Measurements from ENCODE around the gene NHLH1.

The NHLH1 gene

DNA sequence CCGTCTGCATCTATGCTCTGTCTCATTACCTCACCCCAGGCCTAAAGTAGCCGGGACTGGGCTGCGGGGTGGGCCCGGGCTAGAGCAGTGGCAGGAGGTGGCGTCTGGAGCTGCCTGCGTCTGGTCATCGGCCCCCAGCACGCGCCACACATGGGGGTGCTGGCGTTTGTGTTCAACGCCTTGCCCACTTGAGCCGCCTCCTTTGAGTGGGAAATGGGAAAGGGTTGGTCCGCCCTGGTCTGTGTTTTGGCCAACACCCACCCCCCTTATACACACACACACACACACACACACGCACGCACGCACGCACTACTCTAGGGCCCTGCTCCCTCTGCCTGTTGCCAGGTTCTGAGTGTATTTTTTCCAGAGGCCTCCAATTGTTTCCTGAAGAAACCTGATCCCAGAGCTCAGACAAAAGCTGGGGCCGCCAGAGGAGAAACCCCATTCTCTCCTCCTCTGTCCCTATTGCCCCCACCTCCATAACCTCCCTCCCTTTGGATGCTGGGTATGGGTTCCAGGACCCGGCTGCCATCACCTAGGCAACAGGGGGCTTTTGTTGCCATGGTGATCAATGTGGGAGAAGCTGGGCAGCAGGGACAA lies 43.6 kb downstream of the NHLH1 start:
- DNase-seq = peak in 10 of 56 donors; percentile 9 to 54 (median 28)

DNA sequence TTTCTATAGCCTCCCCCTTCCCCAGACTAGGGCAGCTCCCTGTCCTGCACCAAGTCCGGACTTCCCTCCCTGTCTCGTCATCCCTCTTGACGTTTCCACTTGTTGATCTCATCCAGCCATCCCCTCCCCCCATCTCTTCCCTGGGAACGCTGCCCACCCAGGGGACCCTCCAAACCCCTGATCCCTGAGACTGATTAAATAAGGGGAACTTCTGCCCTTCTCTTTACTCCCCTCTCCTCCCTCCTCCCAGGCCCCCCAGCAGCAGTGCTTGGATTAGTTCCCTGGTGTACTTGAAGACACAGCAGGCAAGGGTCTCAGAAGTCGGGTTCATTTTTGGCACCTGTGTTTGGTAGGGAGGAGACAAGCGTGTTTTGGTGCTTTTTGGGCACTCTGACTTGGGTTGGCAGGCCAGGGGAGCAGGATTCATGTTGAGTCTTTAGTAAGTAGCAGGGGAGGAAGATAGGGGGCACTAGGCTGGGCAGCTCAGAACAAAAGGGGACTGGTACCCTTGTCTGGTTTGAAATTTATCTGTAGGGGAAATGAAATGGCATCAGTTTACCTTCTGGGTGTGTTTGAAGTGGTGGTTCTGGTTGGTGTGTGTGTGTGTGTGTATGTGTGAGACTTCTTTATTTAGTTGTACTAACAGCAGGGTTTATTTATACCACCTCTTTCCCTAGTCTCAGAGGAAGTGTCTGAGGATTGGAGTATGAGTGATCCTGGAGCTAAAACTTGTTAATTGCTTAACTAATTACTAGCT lies 44.6 kb downstream of the NHLH1 start:
- DNase-seq = peak in 2 of 56 donors; percentile 8 to 33

DNA sequence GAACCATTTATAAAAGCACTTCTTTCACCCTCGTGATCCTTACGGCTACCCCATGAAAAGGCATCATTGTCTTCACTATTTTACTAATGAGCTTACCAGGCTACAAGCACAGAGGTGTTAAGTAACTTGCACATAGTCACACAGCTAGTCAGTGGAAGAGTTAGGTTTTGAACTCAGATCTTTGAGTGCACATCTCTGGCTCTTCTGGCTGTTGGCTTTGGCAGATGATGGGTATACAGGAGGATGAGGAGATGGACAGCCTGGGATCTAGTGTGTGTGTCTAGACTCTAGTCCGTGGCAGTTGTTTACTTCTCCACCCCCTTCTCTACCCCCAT lies 45.1 kb downstream of the NHLH1 start:
- DNase-seq = no peak

DNA sequence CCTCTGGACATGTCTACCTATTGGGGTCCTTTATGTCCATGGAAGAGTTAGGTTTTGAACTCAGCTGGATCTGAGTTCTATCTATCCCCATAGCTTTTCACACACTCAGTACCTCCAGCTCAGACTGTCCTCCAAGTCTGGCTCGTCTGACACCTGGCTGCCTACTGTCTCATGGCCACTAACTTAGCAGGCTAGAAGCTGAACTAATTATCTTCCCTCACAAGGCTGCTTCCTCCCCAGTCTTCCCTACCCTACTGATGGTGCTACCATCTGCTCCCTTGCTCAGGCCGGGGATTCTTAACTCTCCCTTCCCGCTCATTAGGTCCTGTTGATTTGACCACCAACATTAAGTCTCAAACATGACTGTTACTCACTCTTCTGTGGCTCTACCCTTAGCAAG lies 46.8 kb downstream of the NHLH1 start:
- DNase-seq = no peak

DNA sequence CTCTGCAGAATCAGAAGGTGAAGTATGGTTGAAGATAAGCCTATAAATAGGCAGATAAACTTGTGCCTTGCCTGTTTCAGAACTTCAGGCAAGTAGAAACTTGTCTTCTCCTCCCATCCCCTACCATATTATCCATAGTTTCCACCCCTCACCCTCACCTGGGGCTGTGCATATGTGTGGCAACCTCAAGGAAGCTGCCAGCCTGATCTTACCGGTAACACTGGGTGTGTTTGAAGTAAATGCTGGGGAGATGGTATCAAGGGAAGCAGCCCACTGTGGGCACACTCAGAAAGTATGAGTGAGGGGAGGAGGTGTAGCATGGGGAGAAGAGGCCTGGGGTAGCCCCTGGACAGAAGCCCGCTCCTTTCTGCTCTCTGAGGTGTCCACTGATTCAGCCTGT lies 48.0 kb downstream of the NHLH1 start:
- DNase-seq = no peak

DNA sequence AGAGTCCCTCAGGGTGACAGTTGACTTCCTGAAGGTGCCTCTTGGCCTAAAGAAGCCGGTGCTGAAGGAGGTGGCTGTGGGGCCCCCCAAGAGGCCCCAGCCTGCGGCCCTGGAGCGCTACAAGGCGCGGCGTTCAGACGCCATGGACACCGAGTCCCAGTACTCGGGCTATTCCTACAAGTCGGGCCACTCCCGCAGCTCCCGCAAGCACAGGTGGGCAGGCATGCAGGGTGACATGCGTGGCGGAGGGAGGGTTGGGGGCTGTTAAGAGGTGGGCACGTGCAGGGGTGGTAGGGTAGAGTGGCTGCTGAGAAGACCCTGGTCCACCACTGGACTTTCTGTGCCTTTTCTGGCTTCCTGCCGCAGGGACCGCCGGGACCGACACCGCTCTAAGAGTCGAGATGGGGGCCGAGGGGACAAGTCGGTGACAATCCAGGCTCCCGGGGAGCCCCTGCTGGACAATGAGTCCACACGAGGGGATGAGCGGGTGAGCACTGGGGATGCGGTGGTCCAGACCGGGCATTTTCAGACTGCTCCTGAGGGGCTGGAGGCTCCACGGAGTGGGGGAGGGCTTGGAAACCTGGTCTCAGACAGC lies 48.9 kb downstream of the NHLH1 start:
- no peak for DNase-seq

DNA sequence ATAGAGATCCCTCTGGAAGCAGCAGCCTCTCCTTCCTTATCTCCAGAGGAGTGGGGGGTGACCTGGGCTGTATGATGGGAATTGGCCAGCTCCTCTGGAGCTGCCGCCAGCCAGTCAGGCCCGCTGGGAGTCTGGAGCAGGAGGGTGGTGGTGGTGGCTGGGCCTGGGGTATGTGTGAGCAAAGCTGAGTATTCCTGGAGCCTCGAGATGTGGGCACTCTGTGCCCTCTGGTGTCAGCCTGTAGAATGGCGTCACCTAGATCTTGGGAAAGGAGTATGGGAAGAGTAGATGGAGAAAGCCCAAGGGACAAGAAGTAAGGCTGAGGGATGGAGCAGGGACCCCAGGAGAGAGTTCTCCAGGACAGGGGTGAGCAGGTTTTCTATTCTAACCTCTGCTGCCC lies 49.5 kb downstream of the NHLH1 start:
- DNase-seq = peak in 2 of 56 donors; percentile 13 to 16

DNA sequence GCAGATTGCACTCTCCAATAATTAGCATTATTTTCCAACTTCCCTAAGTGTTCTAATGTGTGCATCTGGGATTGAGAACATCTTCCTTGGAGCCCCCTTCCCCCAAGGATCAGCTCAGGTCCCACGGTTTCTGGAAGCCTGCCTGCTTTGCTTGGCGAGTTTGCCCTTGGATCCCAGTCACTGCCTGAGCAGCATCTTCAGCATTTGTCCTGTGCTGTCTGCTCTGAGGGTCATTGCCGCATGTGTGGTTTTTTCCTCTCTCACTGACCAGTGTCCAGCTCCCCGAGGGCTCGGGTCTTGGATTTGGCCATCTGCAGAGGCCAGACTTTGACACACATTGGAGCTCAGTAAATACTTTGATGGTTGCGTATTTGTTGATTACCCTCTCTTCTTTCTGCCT lies 51.6 kb downstream of the NHLH1 start:
- DNase-seq = no peak

DNA sequence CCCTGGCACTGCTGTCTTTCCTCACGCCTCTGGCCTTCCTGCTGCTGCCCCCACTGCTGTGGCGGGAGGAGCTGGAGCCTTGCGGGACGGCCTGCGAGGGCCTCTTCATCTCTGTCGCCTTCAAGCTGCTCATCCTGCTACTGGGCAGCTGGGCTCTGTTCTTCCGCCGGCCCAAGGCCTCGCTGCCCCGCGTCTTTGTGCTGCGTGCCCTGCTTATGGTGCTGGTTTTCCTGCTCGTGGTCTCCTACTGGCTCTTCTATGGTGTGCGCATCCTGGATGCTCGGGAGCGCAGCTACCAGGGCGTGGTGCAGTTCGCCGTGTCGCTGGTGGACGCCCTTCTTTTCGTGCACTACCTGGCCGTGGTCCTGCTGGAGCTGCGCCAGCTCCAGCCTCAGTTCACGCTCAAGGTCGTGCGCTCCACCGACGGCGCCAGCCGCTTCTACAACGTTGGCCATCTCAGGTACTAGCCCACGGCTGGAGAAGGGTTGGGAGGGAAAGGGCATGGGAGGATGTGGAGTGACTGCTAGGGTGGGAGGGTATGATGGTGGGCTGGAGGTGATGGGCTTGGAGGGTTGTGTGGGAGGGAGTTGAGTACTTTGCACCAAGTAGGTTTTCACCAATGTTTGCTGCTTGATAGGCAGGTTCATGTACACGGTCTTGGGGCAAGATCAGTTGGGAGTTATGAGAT lies 52.4 kb downstream of the NHLH1 start:
- no peak for DNase-seq

DNA sequence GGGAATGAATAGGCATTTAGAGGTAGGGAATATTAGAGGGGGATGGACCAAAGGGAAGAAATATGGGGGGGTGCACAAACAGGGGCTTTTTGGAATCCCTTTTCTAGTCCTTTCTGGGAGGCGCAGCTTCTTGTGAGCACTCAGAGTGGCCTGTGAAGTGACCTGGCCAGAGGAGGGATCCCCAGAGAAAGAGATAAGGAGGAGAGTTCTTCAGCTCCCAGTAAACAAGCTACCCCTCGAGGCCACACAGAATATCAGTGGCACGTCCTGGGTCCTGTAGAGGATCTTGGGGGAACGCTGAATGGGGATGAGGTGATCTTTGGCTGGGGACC lies 52.9 kb downstream of the NHLH1 start:
- DNase-seq = no peak

DNA sequence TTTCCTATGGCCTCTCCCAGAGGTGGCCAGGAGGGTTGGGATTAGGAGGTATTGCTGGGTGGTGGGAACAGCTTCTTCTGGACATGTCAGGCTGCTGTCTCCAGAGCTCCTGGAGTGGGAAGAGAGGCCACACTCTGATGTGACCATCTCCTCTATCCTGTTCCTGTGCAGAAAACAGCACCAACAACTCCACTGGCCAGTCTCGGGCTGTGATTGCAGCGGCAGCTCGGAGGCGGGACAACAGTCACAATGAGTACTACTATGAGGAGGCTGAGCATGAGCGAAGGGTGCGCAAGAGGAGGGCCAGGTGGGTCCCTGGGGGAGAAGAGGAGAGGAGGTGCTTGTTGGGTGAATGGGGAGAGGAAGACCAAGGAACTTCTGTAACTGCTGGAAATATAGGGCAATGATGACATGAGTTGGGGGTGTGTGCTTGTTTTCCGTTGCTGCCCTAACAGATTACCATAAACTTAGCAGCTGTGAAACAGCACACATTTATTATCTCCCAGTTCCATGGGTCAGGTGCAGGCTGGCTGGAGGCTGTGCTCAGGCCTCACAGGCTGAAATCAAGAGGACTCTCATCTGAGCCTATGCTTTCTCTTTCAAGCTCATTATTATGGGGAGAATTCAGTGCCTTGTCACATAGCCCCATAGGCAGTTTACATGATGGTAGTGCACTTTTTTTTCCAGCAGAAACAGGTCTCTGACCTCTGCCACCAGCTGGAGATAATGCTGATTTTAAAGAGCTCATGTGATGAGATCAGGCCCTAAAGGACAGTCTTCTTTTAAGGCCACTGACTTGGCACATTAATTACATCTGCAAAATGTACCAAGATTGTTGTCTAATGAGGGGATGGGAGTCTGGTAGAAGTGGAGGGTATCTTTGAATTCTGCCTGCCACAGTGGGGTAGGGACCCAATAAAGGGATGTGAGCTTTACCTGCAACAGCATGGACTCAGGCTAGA lies 54.3 kb downstream of the NHLH1 start:
- no peak for DNase-seq

DNA sequence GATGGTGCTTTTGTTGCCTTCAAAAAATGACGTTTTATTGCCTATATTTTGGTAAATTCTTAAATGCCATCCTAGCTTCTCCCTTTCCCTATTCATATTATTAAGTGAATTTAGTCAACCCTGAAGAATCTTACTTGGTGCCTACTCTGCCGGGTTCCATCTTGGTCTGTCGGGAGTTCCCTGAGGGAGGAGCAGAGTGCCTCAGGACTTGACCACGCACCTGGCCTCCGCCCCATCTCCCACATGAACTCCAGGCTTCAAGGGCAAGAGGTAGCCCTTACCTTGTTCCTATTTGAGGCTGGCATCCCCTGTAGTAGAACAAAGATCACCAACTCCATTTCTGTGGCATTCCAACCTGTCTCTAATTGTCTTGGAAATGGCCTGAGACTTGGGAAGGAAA lies 55.0 kb downstream of the NHLH1 start:
- no peak for DNase-seq

Data from amygdala (tissue), 56 donors.